ENCODE data around the gene FRRS1. TPM values are rescaled to one million over a fixed set of nuclear protein-coding genes. Genes with fewer than 3 reads are reported as not detected.

FRRS1 gene
- total RNA-seq, 1 donor from 2014 or later, result 6.8 TPM

DNA sequence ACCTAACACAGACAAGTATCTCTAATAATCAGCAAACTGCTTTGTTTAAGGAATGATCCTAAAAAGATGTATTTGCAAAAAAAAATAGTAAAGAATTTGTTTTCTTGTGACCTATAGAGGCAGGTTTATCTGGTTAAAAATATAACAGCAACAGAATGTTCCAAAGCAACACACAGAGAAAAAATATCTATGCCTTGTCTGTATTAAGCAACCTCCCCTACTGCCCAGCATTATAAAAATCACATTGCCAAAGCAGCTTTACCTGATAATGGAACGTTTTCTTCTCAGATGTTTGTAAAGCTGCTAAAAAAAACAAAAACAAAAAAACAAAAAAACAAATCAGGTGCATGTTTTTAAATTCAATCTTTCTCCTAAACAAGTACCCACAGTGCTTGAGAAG is 95.9 kb downstream of the FRRS1 start:
- Histone ChIP-seq H3K9me3 (no peaks in the 10 kb centered on the region), H3K36me3 (peaks cover 4% of the 10 kb centered on the region), H3K27ac (no peak overlapping the region), H3K4me1 (peaks cover 6% of the 10 kb centered on the region), H3K4me3 (no peak overlapping the region), H3K27me3 (no peaks in the 10 kb centered on the region)
- intact Hi-C loops (cut with DNase I), result no loop called here
- ATAC-seq (no peak), DNase-seq (no peak)
- TF ChIP-seq, protein P1, sequence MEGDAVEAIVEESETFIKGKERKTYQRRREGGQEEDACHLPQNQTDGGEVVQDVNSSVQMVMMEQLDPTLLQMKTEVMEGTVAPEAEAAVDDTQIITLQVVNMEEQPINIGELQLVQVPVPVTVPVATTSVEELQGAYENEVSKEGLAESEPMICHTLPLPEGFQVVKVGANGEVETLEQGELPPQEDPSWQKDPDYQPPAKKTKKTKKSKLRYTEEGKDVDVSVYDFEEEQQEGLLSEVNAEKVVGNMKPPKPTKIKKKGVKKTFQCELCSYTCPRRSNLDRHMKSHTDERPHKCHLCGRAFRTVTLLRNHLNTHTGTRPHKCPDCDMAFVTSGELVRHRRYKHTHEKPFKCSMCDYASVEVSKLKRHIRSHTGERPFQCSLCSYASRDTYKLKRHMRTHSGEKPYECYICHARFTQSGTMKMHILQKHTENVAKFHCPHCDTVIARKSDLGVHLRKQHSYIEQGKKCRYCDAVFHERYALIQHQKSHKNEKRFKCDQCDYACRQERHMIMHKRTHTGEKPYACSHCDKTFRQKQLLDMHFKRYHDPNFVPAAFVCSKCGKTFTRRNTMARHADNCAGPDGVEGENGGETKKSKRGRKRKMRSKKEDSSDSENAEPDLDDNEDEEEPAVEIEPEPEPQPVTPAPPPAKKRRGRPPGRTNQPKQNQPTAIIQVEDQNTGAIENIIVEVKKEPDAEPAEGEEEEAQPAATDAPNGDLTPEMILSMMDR (IDR thresholded peaks at IDR 0.05), result no peak

DNA sequence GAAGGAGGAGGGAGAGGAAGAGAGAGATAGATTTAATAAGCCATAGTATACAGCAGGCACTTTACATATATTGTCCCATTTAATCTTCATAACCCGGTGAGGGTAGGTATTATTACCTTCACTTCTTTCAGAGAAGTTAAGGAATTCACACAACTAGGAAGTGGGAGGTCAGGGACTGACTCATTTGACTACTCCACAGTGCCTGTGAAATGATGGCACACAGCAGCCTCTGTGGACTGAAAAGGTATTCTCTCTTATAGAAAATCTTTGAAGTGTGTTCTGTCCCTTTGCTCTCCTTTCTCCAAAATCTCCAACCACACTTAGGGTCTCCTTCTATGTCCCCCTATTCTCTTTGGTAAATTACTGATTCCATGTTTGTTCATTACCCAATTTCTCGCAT is 96.6 kb downstream of the FRRS1 start:
- no peak overlapping the region for H3K27ac ChIP-seq
- H3K4me1 ChIP-seq, result peaks cover 6% of the 10 kb centered on the region
- H3K36me3 ChIP-seq, result peaks cover 4% of the 10 kb centered on the region
- intact Hi-C loops (cut with DNase I), result no loop called here
- TF ChIP-seq, protein P1 (IDR thresholded peaks at IDR 0.05), result no peak
- H3K4me3 ChIP-seq, result no peak overlapping the region
- no peak for DNase-seq
- H3K9me3 ChIP-seq, result no peaks in the 10 kb centered on the region
- H3K27me3 ChIP-seq, result no peaks in the 10 kb centered on the region
- ATAC-seq, result no peak

DNA sequence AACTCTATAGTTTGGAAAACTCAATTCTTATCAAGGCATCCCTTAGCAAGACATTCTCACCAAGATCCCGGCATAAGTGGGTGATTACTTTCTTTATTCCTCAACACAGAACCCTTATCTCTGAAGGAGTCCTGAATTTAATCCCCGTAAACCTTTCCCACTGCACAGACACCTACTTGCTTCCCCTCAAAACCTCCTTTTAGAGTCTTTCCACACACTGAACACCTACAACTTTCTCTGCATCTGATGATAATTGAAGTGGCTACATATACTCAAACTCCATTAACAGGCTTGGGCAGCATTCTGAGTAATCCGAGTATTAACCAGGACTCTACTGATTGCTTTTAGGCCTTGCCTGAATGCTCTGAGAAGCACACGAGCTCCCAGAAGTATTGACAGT is 97.1 kb downstream of the FRRS1 start:
- no peak for DNase-seq
- H3K27ac ChIP-seq, result no peak overlapping the region
- peaks cover 6% of the 10 kb centered on the region for H3K4me1 ChIP-seq
- no peak for ATAC-seq
- intact Hi-C loops (cut with DNase I), result no loop called here
- H3K36me3 ChIP-seq, result peaks cover 4% of the 10 kb centered on the region
- no peaks in the 10 kb centered on the region for H3K9me3 ChIP-seq
- H3K4me3 ChIP-seq, result no peak overlapping the region
- no peaks in the 10 kb centered on the region for H3K27me3 ChIP-seq
- TF ChIP-seq, protein P1 (IDR thresholded peaks at IDR 0.05), result no peak

DNA sequence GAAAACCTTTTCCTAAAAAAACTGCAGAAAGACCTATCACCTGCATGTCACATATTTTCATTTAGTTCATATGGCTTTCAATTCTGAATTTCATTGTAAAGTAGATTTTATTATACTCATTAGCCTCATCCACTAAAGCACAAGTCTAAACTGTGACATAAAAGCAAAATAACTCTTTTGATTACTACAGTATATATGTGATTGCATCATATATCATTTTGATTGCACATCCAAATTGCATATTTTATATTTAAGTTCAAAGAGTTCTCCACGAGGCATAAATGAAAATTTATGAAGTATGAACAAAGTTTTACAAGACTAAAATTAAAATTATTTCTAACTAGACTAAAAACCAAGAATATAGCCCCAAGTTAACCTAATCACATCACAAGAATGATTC is 101.2 kb downstream of the FRRS1 start:
- no peaks in the 10 kb centered on the region for H3K9me3 ChIP-seq

DNA sequence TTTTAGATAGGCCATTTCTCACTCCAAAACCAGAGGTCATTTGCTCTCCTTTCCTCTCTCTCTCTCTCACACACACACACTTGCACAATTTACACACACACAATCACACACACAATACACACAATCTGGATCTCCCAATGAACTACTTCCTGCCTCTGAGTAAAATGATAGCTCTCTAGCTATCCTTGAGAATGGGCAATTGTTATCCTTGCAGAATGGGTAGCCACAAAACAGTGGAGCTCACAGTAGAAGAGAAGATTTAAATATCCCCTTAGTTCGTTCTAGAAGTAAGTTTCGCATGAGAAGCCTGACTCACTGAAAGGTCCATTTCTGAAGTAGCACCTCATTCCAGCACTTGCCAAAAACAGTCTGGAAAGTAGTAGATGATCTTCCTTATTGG is 102.9 kb downstream of the FRRS1 start:
- Histone ChIP-seq H3K36me3 (peaks cover 4% of the 10 kb centered on the region), H3K9me3 (no peaks in the 10 kb centered on the region), H3K4me3 (no peak overlapping the region), H3K27me3 (no peaks in the 10 kb centered on the region), H3K4me1 (peaks cover 4% of the 10 kb centered on the region), H3K27ac (peak overlapping the region; percentile 20)
- TF ChIP-seq, protein P1 (IDR thresholded peaks at IDR 0.05), result no peak
- no peak for ATAC-seq
- intact Hi-C loops (cut with DNase I), result no loop called here
- DNase-seq, result no peak

More for the DNA sequence above, 101.2 kb downstream of the FRRS1 start:
- H3K36me3 ChIP-seq, result peaks cover 4% of the 10 kb centered on the region
- no peak for ATAC-seq
- intact Hi-C loops (cut with DNase I), result no loop called here
- no peak overlapping the region for H3K27ac ChIP-seq
- no peaks in the 10 kb centered on the region for H3K27me3 ChIP-seq
- peaks cover 4% of the 10 kb centered on the region for H3K4me1 ChIP-seq
- no peak for DNase-seq
- H3K4me3 ChIP-seq, result no peak overlapping the region
- TF ChIP-seq, protein P1 (IDR thresholded peaks at IDR 0.05), result no peak

DNA sequence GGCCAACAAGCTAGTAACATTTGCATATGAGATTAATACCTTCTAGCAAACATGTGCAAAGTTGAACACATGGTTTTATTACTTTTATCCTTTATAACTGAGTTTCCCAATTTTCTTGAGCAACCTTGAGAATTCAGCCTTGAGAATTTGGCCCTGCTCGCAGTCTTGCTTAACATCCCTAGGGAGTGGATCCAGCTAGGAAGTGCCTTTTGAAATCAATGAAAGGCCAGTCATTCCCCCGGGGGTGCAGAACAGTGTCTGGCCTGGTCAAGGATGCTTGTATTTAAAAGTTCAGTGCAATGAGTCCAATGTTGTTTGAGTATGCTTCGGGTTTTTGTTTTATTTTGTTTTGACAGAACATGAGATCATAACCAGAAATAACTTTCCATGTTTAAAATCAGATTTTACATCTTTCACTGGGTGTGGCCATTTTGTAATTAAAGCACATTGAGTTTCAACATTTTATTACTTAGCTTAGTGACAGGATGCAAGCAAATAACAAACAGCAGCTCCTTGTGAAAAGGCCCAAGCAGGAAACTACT is 103.8 kb downstream of the FRRS1 start:
- Histone ChIP-seq H3K27me3 (no peaks in the 10 kb centered on the region), H3K27ac (peak overlapping the region; percentile 20), H3K36me3 (no peaks in the 10 kb centered on the region), H3K4me1 (peaks cover 4% of the 10 kb centered on the region), H3K9me3 (no peaks in the 10 kb centered on the region), H3K4me3 (no peak overlapping the region)
- intact Hi-C loops (cut with DNase I), result no loop called here
- DNase-seq (no peak), ATAC-seq (peak; percentile 80)
- TF ChIP-seq, protein P1 (IDR thresholded peaks at IDR 0.05), result no peak
